GM13977 (cell line): ENCODE measurements around the gene CUL1.
"Not testable (repeated sequence)": the region's sequence is repeated elsewhere in the genome, so short reads cannot be mapped to it uniquely, and the experiment has no call there.

ENCODE experiments used
- DNase-seq: peaks from one replicate; pipeline ENCODE4 v3.0.0; 2012; ENCODE audit warnings: low spot score
- CTCF ChIP-seq: IDR thresholded peaks from 2 replicates; pipeline ENCODE4 v1.5.1; 2012; ENCODE audit warnings: mild to moderate bottlenecking, control low read depth; ENCODE audit not compliant: insufficient read depth; ENCODE audit errors: extremely low read depth, missing control alignments
- in situ Hi-C: fragments of 300-500 bp; cut with MboI; formaldehyde crosslinking; loops from one replicate; pipeline ENCODE4 v1.12.0; 2022; ENCODE audit warnings: low sequenced_read_pairs, low pct_unique_long_range_greater_than_20kb, mixed read lengths, inconsistent platforms; ENCODE audit not compliant: unreplicated experiment

CUL1 gene

DNA sequence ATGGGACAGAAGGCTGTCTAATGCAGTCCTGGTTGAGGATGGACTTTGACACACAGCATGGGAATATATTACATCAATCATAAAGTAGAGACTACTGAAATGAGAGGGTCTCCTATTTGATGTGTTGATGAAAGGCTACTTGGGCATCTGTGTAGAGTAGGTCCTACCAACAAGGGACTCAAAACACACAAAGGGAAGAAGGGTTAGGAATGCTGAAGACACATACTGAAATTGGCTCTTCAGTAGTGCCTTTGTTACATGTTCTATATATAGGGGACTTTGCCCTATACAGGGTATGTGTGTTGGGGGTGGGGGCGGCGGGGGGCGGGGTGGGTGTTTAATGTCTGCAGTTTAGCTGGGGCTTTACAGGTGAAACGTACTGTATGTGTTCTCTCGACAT lies 7.7 kb downstream of the CUL1 start:
- TF ChIP-seq CTCF = no peak
- DNase-seq = no peak
- in situ Hi-C loops = no loop called here

DNA sequence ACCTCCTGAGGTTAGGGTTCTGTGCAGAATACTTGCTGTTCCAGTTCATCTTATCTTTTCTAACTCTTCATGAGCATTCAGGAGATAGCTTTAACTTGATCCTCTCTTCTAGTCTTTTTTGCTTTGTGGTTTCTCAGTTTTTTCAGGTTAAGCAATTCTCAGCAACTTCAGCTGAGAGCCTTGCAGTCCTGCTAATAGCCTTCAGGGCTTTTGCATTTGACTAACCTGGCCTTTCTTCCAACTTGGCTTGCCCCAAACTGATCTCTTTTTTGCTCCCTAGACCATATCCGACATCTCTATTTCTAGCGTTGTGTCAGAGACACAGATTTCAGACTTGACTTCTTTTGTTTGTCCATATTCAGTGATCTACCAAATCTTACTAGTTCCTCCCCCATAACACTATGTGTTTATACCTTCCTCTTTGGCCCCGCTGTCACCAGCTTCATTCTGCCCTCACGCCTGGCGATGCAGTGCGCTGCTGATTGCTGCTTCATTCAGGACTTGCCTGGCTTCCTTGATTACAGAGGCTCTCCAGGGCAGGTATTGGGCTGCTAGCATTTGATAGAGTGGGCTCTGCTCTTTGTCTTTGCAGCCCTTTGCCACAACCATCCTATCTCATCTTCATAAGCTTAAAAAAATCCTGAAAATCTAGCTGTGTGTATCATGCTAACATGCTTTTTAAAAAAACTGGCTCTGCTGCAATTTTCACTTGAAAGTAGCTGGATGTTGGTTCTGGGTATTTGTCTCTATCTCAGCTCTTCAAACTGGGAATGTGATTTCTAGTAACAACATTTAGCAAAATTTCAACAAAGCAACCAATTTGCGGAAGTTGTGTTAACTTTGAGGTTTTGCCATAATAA lies 9.6 kb downstream of the CUL1 start:
- DNase-seq = no peak
- TF ChIP-seq CTCF = no peak
- in situ Hi-C loops = no loop called here

GRCh38 chr7:148709014-148709413 lies 10.3 kb downstream of the CUL1 start:
- no peak for TF ChIP-seq CTCF
- in situ Hi-C loops = no loop called here
- no peak for DNase-seq

GRCh38 chr7:148710426-148710825 lies 11.7 kb downstream of the CUL1 start:
- in situ Hi-C loops, DNase-seq: not testable (repeated sequence)

- TF ChIP-seq CTCF = no peak
- DNase-seq = no peak
- in situ Hi-C loops = no loop called here
Observed at GRCh38 chr7:148711191-148712102, 12.7 kb downstream of the CUL1 start.

GRCh38 chr7:148712678-148713329 lies 14.1 kb downstream of the CUL1 start:
- no peak for DNase-seq
- TF ChIP-seq CTCF = no peak
- in situ Hi-C loops = no loop called here
